MM.1S (cell line): ENCODE measurements around the gene PARD3.

Experiments used
- DNase-seq: peaks from one replicate; pipeline ENCODE4 v3.0.0-alpha.2; 2015
- H2AFZ ChIP-seq: fragments of 300-600 bp; sonication (generic); 2 replicates; pipeline ENCODE4 v1.6.0; 2016; ENCODE audit warnings: antibody characterized with exemption, low read length
- H3F3A ChIP-seq: fragments of 300-600 bp; sonication (generic); 2 replicates; pipeline ENCODE4 v1.6.1; 2016; ENCODE audit warnings: mild to moderate bottlenecking, antibody characterized with exemption, low read length, moderate library complexity, mixed read lengths; ENCODE audit not compliant: insufficient read depth
- H3K27ac ChIP-seq: fragments of 300-600 bp; sonication (generic); 2 replicates; pipeline ENCODE4 v1.5.1; 2016; ENCODE audit warnings: mild to moderate bottlenecking, low read length
- H3K27me3 ChIP-seq: fragments of 300-600 bp; sonication (generic); replicated peaks from 2 replicates; pipeline ENCODE4 v1.6.0; 2016; ENCODE audit warnings: low read length; ENCODE audit not compliant: insufficient read depth
- H3K36me3 ChIP-seq: fragments of 300-600 bp; sonication (generic); replicated peaks from 2 replicates; pipeline ENCODE4 v1.6.1; 2016; ENCODE audit warnings: mild to moderate bottlenecking, low read length, mixed read lengths; ENCODE audit not compliant: insufficient read depth
- H3K4me1 ChIP-seq: fragments of 300-600 bp; sonication (generic); 2 replicates; pipeline ENCODE4 v1.6.1; 2016; ENCODE audit warnings: low read length, mixed read lengths
- H3K4me2 ChIP-seq: fragments of 300-600 bp; sonication (generic); 2 replicates; pipeline ENCODE4 v1.6.0; 2016; ENCODE audit warnings: low read depth, low read length
- H3K4me3 ChIP-seq: fragments of 300-600 bp; sonication (generic); 2 replicates; pipeline ENCODE4 v1.5.1; 2016; ENCODE audit warnings: low read length, mixed read lengths
- H3K79me2 ChIP-seq: fragments of 300-600 bp; sonication (generic); 2 replicates; pipeline ENCODE4 v1.6.1; 2016; ENCODE audit warnings: mixed run types, low read length, mixed read lengths
- H3K9ac ChIP-seq: fragments of 300-600 bp; sonication (generic); 2 replicates; pipeline ENCODE4 v1.6.1; 2016; ENCODE audit warnings: low read length, mixed read lengths
- H3K9me2 ChIP-seq: fragments of 300-600 bp; sonication (generic); replicated peaks from 2 replicates; pipeline ENCODE4 v1.6.1; 2016; ENCODE audit warnings: mild to moderate bottlenecking, low read length, mixed read lengths; ENCODE audit not compliant: insufficient read depth
- H3K9me3 ChIP-seq: fragments of 300-600 bp; sonication (generic); replicated peaks from 2 replicates; pipeline ENCODE4 v1.6.1; 2016; ENCODE audit warnings: mild to moderate bottlenecking, low read length, mixed read lengths; ENCODE audit not compliant: insufficient read depth
- H4K20me1 ChIP-seq: fragments of 300-600 bp; sonication (generic); 2 replicates; pipeline ENCODE4 v1.6.1; 2016; ENCODE audit warnings: mild to moderate bottlenecking, low read length, moderate library complexity, mixed read lengths; ENCODE audit not compliant: insufficient read depth
- CTCF ChIP-seq: fragments of 300-600 bp; sonication (generic); IDR thresholded peaks from 2 replicates; pipeline ENCODE4 v1.5.1; 2016; ENCODE audit warnings: antibody characterized with exemption, low read length, mixed read lengths
- EZH2 ChIP-seq: fragments of 300-600 bp; sonication (generic); optimal IDR thresholded peaks from 2 replicates; pipeline ENCODE3; 2017; ENCODE audit warnings: low read depth, mild to moderate bottlenecking, antibody characterized with exemption, low read length, mixed read lengths
- EZH2phosphoT487 ChIP-seq: fragments of 300-600 bp; sonication (generic); IDR thresholded peaks from 2 replicates; pipeline ENCODE4 v1.6.1; 2018; ENCODE audit warnings: antibody characterized with exemption, low read length

PARD3 gene

GRCh38 chr10:34520510-34520909 lies 294.6 kb downstream of the PARD3 start:
- no peak overlapping the region for H3K4me2 ChIP-seq
- no peak overlapping the region for H2AFZ ChIP-seq
- H3K27ac ChIP-seq: no peak overlapping the region
- H3K9me2 ChIP-seq: no peaks in the 10 kb centered on the region
- no peak overlapping the region for H3K9ac ChIP-seq
- H3K4me3 ChIP-seq: no peak overlapping the region
- no peak for DNase-seq
- H3K9me3 ChIP-seq: no peaks in the 10 kb centered on the region
- peaks cover 12% of the 10 kb centered on the region for H3K4me1 ChIP-seq
- H3K79me2 ChIP-seq: peaks cover 66% of the 10 kb centered on the region
- no peaks in the 10 kb centered on the region for H3K36me3 ChIP-seq
- no peaks in the 10 kb centered on the region for H3K27me3 ChIP-seq
- TF ChIP-seq CTCF (no peak), EZH2 (no peak), EZH2phosphoT487 (no peak)
- H3F3A ChIP-seq: no peaks in the 10 kb centered on the region
- H4K20me1 ChIP-seq: peaks cover 5% of the 10 kb centered on the region; the same call in 1 of the 2 replicates

GRCh38 chr10:34520084-34520483 lies 295.0 kb downstream of the PARD3 start:
- Histone ChIP-seq H3K36me3 (no peaks in the 10 kb centered on the region), H3F3A (no peaks in the 10 kb centered on the region), H3K79me2 (peaks cover 62% of the 10 kb centered on the region), H3K9me2 (no peaks in the 10 kb centered on the region), H3K4me1 (peaks cover 12% of the 10 kb centered on the region), H3K4me2 (no peak overlapping the region), H4K20me1 (peaks cover 5% of the 10 kb centered on the region; the same call in 1 of the 2 replicates), H3K4me3 (no peak overlapping the region), H3K9me3 (no peaks in the 10 kb centered on the region), H3K9ac (no peak overlapping the region), H3K27ac (no peak overlapping the region), H2AFZ (no peak overlapping the region), H3K27me3 (no peaks in the 10 kb centered on the region)
- DNase-seq: no peak
- TF ChIP-seq EZH2: no peak
- TF ChIP-seq EZH2phosphoT487: no peak
- no peak for TF ChIP-seq CTCF

GRCh38 chr10:34514290-34514689 lies 300.8 kb downstream of the PARD3 start:
- Histone ChIP-seq H3K36me3 (no peaks in the 10 kb centered on the region), H3K27ac (no peak overlapping the region), H3K9ac (no peak overlapping the region), H3K27me3 (no peaks in the 10 kb centered on the region), H3K4me3 (no peak overlapping the region), H3K4me2 (no peak overlapping the region), H3K9me3 (no peaks in the 10 kb centered on the region), H3K4me1 (no peaks in the 10 kb centered on the region), H3F3A (no peaks in the 10 kb centered on the region), H2AFZ (no peak overlapping the region), H3K79me2 (peaks cover 17% of the 10 kb centered on the region), H3K9me2 (no peaks in the 10 kb centered on the region), H4K20me1 (no peaks in the 10 kb centered on the region)
- no peak for TF ChIP-seq CTCF
- no peak for TF ChIP-seq EZH2phosphoT487
- TF ChIP-seq EZH2: no peak
- DNase-seq: no peak

GRCh38 chr10:34513636-34514035 lies 301.5 kb downstream of the PARD3 start:
- Histone ChIP-seq H3K4me2 (no peak overlapping the region), H3K4me3 (no peak overlapping the region), H3K9ac (no peak overlapping the region), H3K9me2 (no peaks in the 10 kb centered on the region), H3K36me3 (no peaks in the 10 kb centered on the region), H3K79me2 (peaks cover 19% of the 10 kb centered on the region), H3K9me3 (no peaks in the 10 kb centered on the region), H4K20me1 (no peaks in the 10 kb centered on the region), H3F3A (no peaks in the 10 kb centered on the region), H3K4me1 (no peaks in the 10 kb centered on the region), H2AFZ (no peak overlapping the region), H3K27me3 (no peaks in the 10 kb centered on the region), H3K27ac (no peak overlapping the region)
- DNase-seq: no peak
- TF ChIP-seq CTCF (no peak), EZH2 (no peak), EZH2phosphoT487 (no peak)
